H1 (cell line): Measurements from ENCODE around the gene SCART1. TPM values are rescaled to one million over a fixed set of nuclear protein-coding genes. Genes with fewer than 3 reads are reported as not detected.

ENCODE experiments used
- CTCF ChIA-PET: fragments of 300-600 bp; sonication (Branson Sonifier 250); formaldehyde crosslinking; loops from one replicate; lab custom pipeline; 2021; ENCODE audit not compliant: partially characterized antibody; lab: Charles Lee
- POLR2A ChIA-PET: fragments of 300-600 bp; sonication (Branson Sonifier 250); formaldehyde crosslinking; loops from one replicate; lab custom pipeline; 2021; ENCODE audit warnings: inconsistent platforms; ENCODE audit not compliant: partially characterized antibody; lab: Charles Lee
- DNase-seq, 2 experiments: peaks; one replicate each; pipeline versions ENCODE4 v3.0.0 to v3.0.0-alpha.2; 2010 to 2022; ENCODE audit warnings: low spot score in 2 of 2, low read depth in 1 of 2, mixed read lengths in 1 of 2
- FAIRE-seq: peaks from 2 replicates; lab custom pipeline; 2011; peaks lifted over from hg19 to GRCh38; lab: Jason Lieb, UNC
- H2AFZ ChIP-seq: 2 replicates; pipeline ENCODE4 v1.8.1; 2012; ENCODE audit warnings: low read length, inconsistent platforms
- H2AK5ac ChIP-seq: 2 replicates; pipeline ENCODE4 v1.6.1; 2013; ENCODE audit warnings: low read depth, low read length
- H2BK120ac ChIP-seq: replicated peaks from 2 replicates; pipeline ENCODE3; 2013; ENCODE audit warnings: low read depth, low read length, inconsistent platforms
- H2BK12ac ChIP-seq: 2 replicates; pipeline ENCODE4 v1.6.1; 2013; ENCODE audit warnings: low read depth, low read length
- H2BK15ac ChIP-seq: 2 replicates; pipeline ENCODE4 v1.6.1; 2013; ENCODE audit warnings: low read length
- H2BK20ac ChIP-seq: 2 replicates; pipeline ENCODE4 v1.6.1; 2013; ENCODE audit warnings: low read length
- H2BK5ac ChIP-seq: 2 replicates; pipeline ENCODE4 v1.6.1; 2013; ENCODE audit warnings: low read depth, low read length
- H3K14ac ChIP-seq: 2 replicates; pipeline ENCODE4 v1.6.1; 2013; ENCODE audit warnings: inconsistent platforms; ENCODE audit not compliant: insufficient read length
- H3K18ac ChIP-seq: 2 replicates; pipeline ENCODE4 v1.6.1; 2013; ENCODE audit warnings: low read length; ENCODE audit errors: extremely low read depth
- H3K23ac ChIP-seq: 2 replicates; pipeline ENCODE4 v1.6.1; 2013; ENCODE audit warnings: inconsistent platforms; ENCODE audit not compliant: insufficient read length
- H3K23me2 ChIP-seq: 2 replicates; pipeline ENCODE4 v1.6.1; 2013; ENCODE audit warnings: low read depth, low read length
- H3K27ac ChIP-seq: 2 replicates; pipeline ENCODE4 v1.6.1; 2011; ENCODE audit warnings: low read depth, low read length, inconsistent platforms
- H3K27me3 ChIP-seq, 4 experiments: replicated peaks in 1 of 4; 1 replicate in 1 of 4; 2 replicates in 3 of 4; pipeline versions ENCODE4 v1.6.1 to v1.8.1; 2011 to 2013; ENCODE audit warnings: low read length in 3 of 4, mild to moderate bottlenecking in 3 of 4, inconsistent platforms in 2 of 4, mixed read lengths in 2 of 4, moderate library complexity in 1 of 4; ENCODE audit not compliant: control insufficient read depth in 3 of 4, insufficient read depth in 3 of 4; ENCODE audit errors: extremely low read depth in 1 of 4
- H3K36me3 ChIP-seq, 4 experiments: 2 replicates each; pipeline versions ENCODE4 v1.6.1 to v1.8.1; 2011 to 2013; ENCODE audit warnings: mild to moderate bottlenecking in 4 of 4, low read length in 3 of 4, moderate library complexity in 2 of 4, control low read depth in 1 of 4, inconsistent platforms in 1 of 4; ENCODE audit not compliant: insufficient read depth in 4 of 4, control insufficient read depth in 2 of 4
- H3K4ac ChIP-seq: replicated peaks from 2 replicates; pipeline ENCODE3; 2013; ENCODE audit warnings: low read length, low read depth, mixed read lengths, inconsistent platforms; ENCODE audit not compliant: insufficient read length
- H3K4me1 ChIP-seq, 4 experiments: replicated peaks in 1 of 4; 1 replicate in 1 of 4; 2 replicates in 3 of 4; pipeline versions ENCODE4 v1.6.1 to v1.8.1; 2011 to 2013; ENCODE audit warnings: low read length in 3 of 4, inconsistent platforms in 2 of 4, mixed read lengths in 1 of 4; ENCODE audit not compliant: insufficient read depth in 4 of 4, control insufficient read depth in 3 of 4
- H3K4me2 ChIP-seq, 2 experiments: 2 replicates each; pipeline versions ENCODE4 v1.6.1 to v1.8.1; 2011 to 2013; ENCODE audit warnings: low read depth in 2 of 2, low read length in 2 of 2, control low read depth in 1 of 2, inconsistent platforms in 1 of 2, mild to moderate bottlenecking in 1 of 2; ENCODE audit not compliant: insufficient read depth in 1 of 2
- H3K4me3 ChIP-seq, 4 experiments: fragments of 200-600, 300-600 bp in 1 of 4; sonication (generic), shearing (Covaris generic), sonication (Bioruptor Twin) in 1 of 4; 2 replicates each; pipeline versions ENCODE4 v1.5.1 to v1.8.1; 2011 to 2016; ENCODE audit warnings: low read length in 4 of 4, low read depth in 3 of 4, control low read depth in 2 of 4, inconsistent platforms in 2 of 4, mild to moderate bottlenecking in 2 of 4, mixed read lengths in 1 of 4, moderate library complexity in 1 of 4; ENCODE audit not compliant: insufficient read depth in 2 of 4; ENCODE audit errors: extremely low read depth in 1 of 4
- H3K56ac ChIP-seq: replicated peaks from 2 replicates; pipeline ENCODE3; 2013; ENCODE audit warnings: low read depth, mild to moderate bottlenecking, mixed read lengths, low read length, inconsistent platforms; ENCODE audit not compliant: insufficient read length
- H3K79me1 ChIP-seq: 2 replicates; pipeline ENCODE4 v1.6.1; 2013; ENCODE audit warnings: low read depth, low read length, control low read depth
- H3K79me2 ChIP-seq, 2 experiments: 2 replicates each; pipeline versions ENCODE4 v1.6.1 to v1.8.1; 2012 to 2013; ENCODE audit warnings: low read length in 2 of 2, mild to moderate bottlenecking in 2 of 2, inconsistent platforms in 1 of 2; ENCODE audit not compliant: insufficient read depth in 2 of 2, control insufficient read depth in 1 of 2
- H3K9ac ChIP-seq, 4 experiments: replicated peaks in 1 of 4; 1 replicate in 1 of 4; 2 replicates in 3 of 4; pipeline versions ENCODE4 v1.6.1 to v1.8.1; 2011 to 2013; ENCODE audit warnings: low read depth in 3 of 4, low read length in 3 of 4, control low read depth in 2 of 4, mild to moderate bottlenecking in 2 of 4, moderate library complexity in 2 of 4, inconsistent platforms in 1 of 4; ENCODE audit errors: extremely low read depth in 1 of 4
- H3K9me3 ChIP-seq, 2 experiments: 2 replicates each; pipeline versions ENCODE4 v1.6.1 to v1.8.1; 2012 to 2013; ENCODE audit warnings: mild to moderate bottlenecking in 2 of 2, moderate library complexity in 2 of 2, control low read depth in 1 of 2, inconsistent platforms in 1 of 2, low read depth in 1 of 2, low read length in 1 of 2, mixed read lengths in 1 of 2; ENCODE audit not compliant: insufficient read depth in 2 of 2
- H4K20me1 ChIP-seq, 2 experiments: replicated peaks in 1 of 2; 2 replicates each; pipeline versions ENCODE3 to v1.8.1; 2011 to 2013; ENCODE audit warnings: inconsistent platforms in 2 of 2, low read length in 2 of 2, mild to moderate bottlenecking in 1 of 2; ENCODE audit not compliant: insufficient read depth in 2 of 2, control insufficient read depth in 1 of 2
- H4K5ac ChIP-seq: 2 replicates; pipeline ENCODE4 v1.6.1; 2013; ENCODE audit warnings: low read length, low read depth, mixed read lengths, inconsistent platforms; ENCODE audit not compliant: insufficient read length
- H4K8ac ChIP-seq: 2 replicates; pipeline ENCODE4 v1.8.0; 2013; ENCODE audit warnings: mild to moderate bottlenecking, moderate library complexity, low read length, inconsistent platforms; ENCODE audit not compliant: insufficient read depth; ENCODE audit errors: extremely low read depth
- H4K91ac ChIP-seq: replicated peaks from 2 replicates; pipeline ENCODE3; 2013; ENCODE audit warnings: low read length, mixed read lengths, inconsistent platforms; ENCODE audit not compliant: insufficient read length
- E2F6 ChIP-seq: IDR thresholded peaks from 2 replicates; pipeline ENCODE4 v1.6.1; 2012; ENCODE audit warnings: inconsistent platforms
- POU5F1 ChIP-seq: IDR thresholded peaks from 2 replicates; pipeline ENCODE4 v1.6.1; 2011; ENCODE audit warnings: low read depth, mild to moderate bottlenecking, low read length, moderate library complexity
- WGBS, 2 experiments: shearing (Covaris generic) in 1 of 2; methylation state at CpG; one replicate each; pipeline versions ENCODE4 v1.1.6 to v1.1.7; 2013 to 2015; ENCODE audit warnings: low lambda C conversion rate in 2 of 2, mixed read lengths in 2 of 2, inconsistent platforms in 1 of 2, low coverage in 1 of 2, missing lambda C conversion rate in 1 of 2; ENCODE audit not compliant: insufficient replicate concordance in 2 of 2, insufficient coverage in 1 of 2, insufficient read length in 1 of 2; ENCODE audit errors: extremely low coverage in 1 of 2, missing lambda C conversion rate in 1 of 2; 5-methylcytosine and 5-hydroxymethylcytosine counted together
- polyA plus RNA-seq, 7 experiments: library from polyadenylated mRNA; depleted of rRNA in 3 of 7; stranded (reverse) in 5 of 7; unstranded in 2 of 7; fragments of >200 nt in 5 of 7; fragments of 200-250 nt in 2 of 7; gene quantifications; 1 replicate in 5 of 7; 2 replicates in 1 of 7; 4 replicates in 1 of 7; pipeline versions ENCODE4 v1.2.1 to v1.2.3, GENCODE V29; 2011 to 2013; ENCODE audit warnings: missing spikeins in 2 of 7, mixed read lengths in 2 of 7
- total RNA-seq: library from RNA; stranded (reverse); fragmentation: NEBNext Ultra II Directional; extraction: Animal tissue kit (Norgen Biotek cat#: 25700); gene quantifications from 2 replicates; pipeline ENCODE4 v1.2.1, GENCODE V29; 2021

Gene SCART1
- total and polyA plus RNA-seq, 2 of the 8 experiments (the other 6 are each of a cell fraction or from before 2014, with no cell fraction given): 0.14 to 0.19 TPM

DNA sequence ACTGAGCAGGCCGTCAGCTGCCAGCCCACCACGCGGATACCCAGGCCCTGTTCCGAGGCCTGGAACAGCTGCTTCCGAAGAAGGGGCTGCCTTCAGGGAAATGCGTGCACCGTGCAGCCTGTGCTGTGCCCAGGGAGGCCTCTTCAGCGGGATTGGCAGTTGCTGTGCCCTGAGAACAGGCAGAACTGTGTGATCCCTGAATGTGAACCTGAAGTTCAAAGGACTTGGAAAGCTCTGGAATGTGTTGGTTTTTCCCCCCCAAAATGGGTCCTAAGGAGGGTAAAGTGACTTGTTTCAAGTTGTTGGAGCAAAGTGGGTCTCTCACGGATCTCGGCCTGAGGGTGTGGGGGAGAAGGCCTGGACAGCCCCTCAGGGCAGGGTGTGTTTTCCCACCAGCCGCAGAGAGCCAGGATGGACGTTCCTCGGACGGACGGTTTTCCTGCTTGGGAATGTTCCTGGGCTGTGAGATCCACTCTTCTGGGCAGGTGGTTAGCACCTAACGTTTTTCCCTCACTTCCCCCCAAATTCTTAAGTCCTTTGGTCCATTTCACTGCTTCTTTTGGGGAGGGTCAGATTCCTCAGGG is 31.4 kb upstream of the SCART1 start:
- POLR2A ChIA-PET: interaction anchor here (1.4 to 1.7 kb wide), 5 partner anchors 28 to 108 kb away, joined by 3 to 5 read pairs (median 4); partner anchors contain the start of gene MTG1
- Histone ChIP-seq H2AK5ac (peak overlapping the region; percentile 39; the same call in 1 of the 2 replicates), H4K20me1 (peaks cover 5 to 22% of the 10 kb centered on the region in 2 experiments), H3K9ac (no peak overlapping the region), H3K9me3 (peaks cover 0 to 3% of the 10 kb centered on the region in 2 experiments; a peak in 1 of 4 replicates), H4K5ac (no peak overlapping the region), H2AFZ (no peak overlapping the region), H3K27ac (no peak overlapping the region), H3K4me1 (peaks cover 0 to 6% (median 0%) of the 10 kb centered on the region in 4 experiments; a peak in 2 of 7 replicates), H2BK15ac (no peak overlapping the region), H3K18ac (no peak overlapping the region), H2BK120ac (no peak overlapping the region), H2BK20ac (no peak overlapping the region), H3K27me3 (peaks cover 0 to 8% (median under 1%) of the 10 kb centered on the region in 4 experiments; a peak in 3 of 7 replicates), H4K8ac (no peak overlapping the region; the same call in 1 of the 2 replicates), H3K4me2 (no peak overlapping the region; a peak in 2 of 4 replicates), H3K36me3 (peaks cover 0 to 4% (median 0%) of the 10 kb centered on the region in 4 experiments; a peak in 1 of 8 replicates), H3K79me1 (no peaks in the 10 kb centered on the region), H2BK12ac (no peak overlapping the region), H3K23me2 (peaks cover 3% of the 10 kb centered on the region; the same call in 1 of the 2 replicates), H3K79me2 (no peaks in the 10 kb centered on the region), H3K23ac (no peak overlapping the region), H2BK5ac (no peak overlapping the region), H4K91ac (no peak overlapping the region), H3K14ac (no peak overlapping the region), H3K4ac (no peak overlapping the region), H3K56ac (no peak overlapping the region), H3K4me3 (no peak overlapping the region)
- CTCF ChIA-PET: interaction anchor here (1.7 kb wide), 1 partner anchor 71 kb away, joined by 3 read pairs; no protein-coding TSS in a partner anchor
- TF ChIP-seq E2F6: peak; percentile 67
- TF ChIP-seq POU5F1: no peak
- DNase-seq: no peak
- no peak for FAIRE-seq
- 83% methylated on average over 16 of the region's 16 CpGs; no CpG with 5 or more reads in 1 of the 2 experiments for WGBS, 2 experiments
